SKM-1 (cell line): ENCODE measurements around the gene RLN3.

Source experiments
- DNase-seq: peaks from one replicate; lab custom pipeline; 2025; ENCODE audit not compliant: unreplicated experiment; lab: John Stamatoyannopoulos, UW

Gene RLN3

DNA sequence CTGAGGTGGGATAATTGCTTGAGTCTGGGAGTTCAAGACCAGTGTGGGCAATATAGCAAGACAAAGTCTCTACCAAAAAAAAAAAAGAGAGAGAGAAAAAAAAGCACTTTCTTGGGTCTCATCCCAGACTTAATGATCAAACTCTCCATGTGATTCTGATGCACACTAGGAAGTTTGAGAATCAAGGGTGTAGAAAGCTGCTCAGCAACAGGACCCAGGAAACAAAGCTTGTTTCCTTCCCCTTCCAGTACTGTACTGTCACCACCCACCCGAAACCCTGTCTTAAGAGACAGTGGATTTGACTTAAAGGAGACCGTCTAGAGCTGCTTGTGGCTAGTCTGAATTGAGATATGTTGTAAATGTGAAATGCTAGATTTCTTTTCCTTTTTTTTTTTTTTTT is 50.5 kb downstream of the RLN3 start:
- no peak for DNase-seq
